ENCODE results near the gene UNC5CL.

The UNC5CL gene

GRCh38 chr6:41039060-41039998, at the start of gene UNC5CL:
UNC5CL (minus strand) TSS chr6:41039221; CDS start chr6:41035074, 4,147 bp downstream.
- peak; percentile 82 for TF ChIP-seq CTCF (IDR thresholded peaks at IDR 0.05; ENCODE audit: low read depth, low read length, missing control alignments)
- no peak within 1 kb of the TSS for H3K4me3 ChIP-seq (replicated peaks; ENCODE audit: low read depth, low read length)
- DNase-seq (ENCODE audit: extremely low read depth, low read depth): no peak

- no peak for TF ChIP-seq CTCF (IDR thresholded peaks at IDR 0.05; ENCODE audit: low read depth, low read length, missing control alignments)
- H3K4me3 ChIP-seq (replicated peaks; ENCODE audit: low read depth, low read length): no peak overlapping the region
- no peak for DNase-seq (ENCODE audit: extremely low read depth, low read depth)
Observed at GRCh38 chr6:41088451-41088850, 49.4 kb upstream of the UNC5CL start.

GRCh38 chr6:41085182-41085581, 46.2 kb upstream of the UNC5CL start:
- DNase-seq (ENCODE audit: extremely low read depth, low read depth): no peak
- no peak for TF ChIP-seq CTCF (IDR thresholded peaks at IDR 0.05; ENCODE audit: low read depth, low read length, missing control alignments)
- no peak overlapping the region for H3K4me3 ChIP-seq (replicated peaks; ENCODE audit: low read depth, low read length)

GRCh38 chr6:41083072-41083471, 44.1 kb upstream of the UNC5CL start:
- TF ChIP-seq CTCF (IDR thresholded peaks at IDR 0.05; ENCODE audit: low read depth, low read length, missing control alignments): no peak
- no peak for DNase-seq (ENCODE audit: extremely low read depth, low read depth)
- no peak overlapping the region for H3K4me3 ChIP-seq (replicated peaks; ENCODE audit: low read depth, low read length)

GRCh38 chr6:41080621-41081020, 41.6 kb upstream of the UNC5CL start:
- no peak for TF ChIP-seq CTCF (IDR thresholded peaks at IDR 0.05; ENCODE audit: low read depth, low read length, missing control alignments)
- no peak for DNase-seq (ENCODE audit: extremely low read depth, low read depth)
- H3K4me3 ChIP-seq (replicated peaks; ENCODE audit: low read depth, low read length): no peak overlapping the region

- no peak overlapping the region for H3K4me3 ChIP-seq (replicated peaks; ENCODE audit: low read depth, low read length)
- no peak for TF ChIP-seq CTCF (IDR thresholded peaks at IDR 0.05; ENCODE audit: low read depth, low read length, missing control alignments)
- DNase-seq (ENCODE audit: extremely low read depth, low read depth): no peak
Observed at GRCh38 chr6:41079080-41079479, 40.1 kb upstream of the UNC5CL start.
